ENCODE measurements around the gene DHCR24. TPM values are rescaled to one million over a fixed set of nuclear protein-coding genes. Genes with fewer than 3 reads are reported as not detected.

The DHCR24 gene
- total RNA-seq, 1 donor from 2014 or later: 98.4 TPM

- no peak for DNase-seq
Observed at GRCh38 chr1:54800899-54801759, 85.9 kb downstream of the DHCR24 start, which contains the start of gene TTC22. TSS of gene TTC22 (minus strand) at chr1:54801323. CDS start at chr1:54801163, 160 bp downstream.

DNA sequence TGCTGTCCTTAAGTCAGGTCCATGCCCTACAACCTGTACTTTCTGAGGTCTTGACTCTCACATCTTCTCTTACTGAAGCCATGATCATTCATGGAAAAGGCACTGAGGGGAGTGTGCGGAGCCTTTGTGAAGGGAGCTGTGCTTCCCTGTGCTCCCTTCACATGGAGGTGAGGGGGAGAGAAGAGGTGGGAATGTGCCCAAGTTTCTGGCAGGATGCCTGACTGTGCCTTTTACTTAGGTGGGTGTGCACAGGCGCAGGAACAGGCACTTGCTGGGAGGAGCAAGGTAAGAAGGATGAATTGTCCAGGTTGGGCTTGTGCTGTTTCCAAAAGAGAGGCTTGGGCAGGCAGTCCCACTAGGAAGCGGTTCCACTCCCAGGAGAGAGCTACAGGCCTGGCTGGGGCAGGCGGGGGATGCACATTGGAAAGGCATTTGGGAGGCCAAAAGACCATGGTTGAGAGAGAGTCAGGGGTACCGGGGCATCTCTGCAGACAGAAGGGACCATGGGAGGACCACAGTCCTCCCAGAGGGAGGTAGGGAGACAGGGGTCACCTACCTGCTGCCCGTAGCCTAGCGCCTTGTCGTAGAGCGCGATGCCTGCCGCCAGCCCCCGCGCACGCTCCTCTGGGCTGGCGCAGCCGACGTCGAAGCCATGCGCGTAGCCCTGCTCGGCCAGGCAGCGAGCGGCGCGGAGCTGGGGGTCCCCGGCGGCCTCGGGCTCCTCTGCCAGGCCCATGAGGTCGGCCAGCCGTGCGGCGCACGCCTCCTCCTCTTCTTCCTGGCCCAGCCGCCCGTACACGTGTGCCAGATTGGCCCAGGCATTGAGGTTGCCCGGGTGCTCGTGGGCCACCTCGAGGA is 86.7 kb downstream of the DHCR24 start:
- DNase-seq: no peak

Other genes with a start within 250 kb of the DHCR24 start
- 2.4 TPM for gene MROH7, start 245.4 kb downstream of the DHCR24 start, total RNA-seq
- 14.4 TPM for gene TTC4, start 171.3 kb downstream of the DHCR24 start, total RNA-seq
- gene PARS2, start 122.7 kb downstream of the DHCR24 start, total RNA-seq: 2.5 TPM
- gene TTC22, start 85.9 kb downstream of the DHCR24 start, total RNA-seq: 3.6 TPM
- 0.30 TPM for gene TMEM61, start 93.4 kb upstream of the DHCR24 start, total RNA-seq
- not detected for gene BSND, start 111.7 kb upstream of the DHCR24 start, total RNA-seq
- gene PCSK9, start 152.4 kb upstream of the DHCR24 start, total RNA-seq: 11.1 TPM